ENCODE results near the gene TMEM132A. TPM values are rescaled to one million over a fixed set of nuclear protein-coding genes. Genes with fewer than 3 reads are reported as not detected.

Gene TMEM132A
- polyA plus RNA-seq, 2 of the 4 experiments (the other 2 are of a cell fraction) = 18.1 to 88.0 TPM

GRCh38 chr11:60939855-60940254 lies 15.6 kb downstream of the TMEM132A start:
- Histone ChIP-seq H3K27ac (no peak overlapping the region), H3K4me2 (no peak overlapping the region), H3K4me3 (no peak overlapping the region), H3K4me1 (no peaks in the 10 kb centered on the region), H3K9me3 (no peaks in the 10 kb centered on the region)
- no peak for FAIRE-seq
- ChIA-PET CTCF (interaction anchor here (0.8 to 4.3 kb wide), 6 partner anchors 8 to 248 kb away, joined by 3 to 10 read pairs (median 4); no protein-coding TSS in a partner anchor), POLR2A (no interaction called here)
- TF ChIP-seq NR3C1 (IDR thresholded peaks at IDR 0.05) (no peak), RFX5 (IDR thresholded peaks at IDR 0.05) (no peak), TP53 (CRISPR knock-in tag; IDR thresholded peaks at IDR 0.05) (no peak), ZFP36 (IDR thresholded peaks at IDR 0.05; ENCODE audit: borderline replicate concordance, partially characterized antibody) (no peak), ESRRA (IDR thresholded peaks at IDR 0.05; ENCODE audit: borderline replicate concordance, low read length) (no peak), POLR2AphosphoS2 (conservative IDR thresholded peaks at IDR 0.05; ENCODE audit: low read length) (no peak), POLR2A (IDR thresholded peaks at IDR 0.05; ENCODE audit: low read length) (no peak), NPAS2 (CRISPR knock-in tag; IDR thresholded peaks at IDR 0.05; ENCODE audit: borderline replicate concordance) (no peak), EP300 (IDR thresholded peaks at IDR 0.05) (no peak), KDM5A (IDR thresholded peaks at IDR 0.05) (no peak), TFCP2L1 (CRISPR knock-in tag; IDR thresholded peaks at IDR 0.05) (no peak), REST (IDR thresholded peaks at IDR 0.05) (no peak), HOXB5 (CRISPR knock-in tag; IDR thresholded peaks at IDR 0.05) (no peak)
- TF ChIP-seq, protein P1, sequence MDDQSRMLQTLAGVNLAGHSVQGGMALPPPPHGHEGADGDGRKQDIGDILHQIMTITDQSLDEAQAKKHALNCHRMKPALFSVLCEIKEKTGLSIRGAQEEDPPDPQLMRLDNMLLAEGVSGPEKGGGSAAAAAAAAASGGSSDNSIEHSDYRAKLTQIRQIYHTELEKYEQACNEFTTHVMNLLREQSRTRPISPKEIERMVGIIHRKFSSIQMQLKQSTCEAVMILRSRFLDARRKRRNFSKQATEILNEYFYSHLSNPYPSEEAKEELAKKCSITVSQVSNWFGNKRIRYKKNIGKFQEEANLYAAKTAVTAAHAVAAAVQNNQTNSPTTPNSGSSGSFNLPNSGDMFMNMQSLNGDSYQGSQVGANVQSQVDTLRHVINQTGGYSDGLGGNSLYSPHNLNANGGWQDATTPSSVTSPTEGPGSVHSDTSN (IDR thresholded peaks at IDR 0.05) = no peak
- TF ChIP-seq, protein P2, sequence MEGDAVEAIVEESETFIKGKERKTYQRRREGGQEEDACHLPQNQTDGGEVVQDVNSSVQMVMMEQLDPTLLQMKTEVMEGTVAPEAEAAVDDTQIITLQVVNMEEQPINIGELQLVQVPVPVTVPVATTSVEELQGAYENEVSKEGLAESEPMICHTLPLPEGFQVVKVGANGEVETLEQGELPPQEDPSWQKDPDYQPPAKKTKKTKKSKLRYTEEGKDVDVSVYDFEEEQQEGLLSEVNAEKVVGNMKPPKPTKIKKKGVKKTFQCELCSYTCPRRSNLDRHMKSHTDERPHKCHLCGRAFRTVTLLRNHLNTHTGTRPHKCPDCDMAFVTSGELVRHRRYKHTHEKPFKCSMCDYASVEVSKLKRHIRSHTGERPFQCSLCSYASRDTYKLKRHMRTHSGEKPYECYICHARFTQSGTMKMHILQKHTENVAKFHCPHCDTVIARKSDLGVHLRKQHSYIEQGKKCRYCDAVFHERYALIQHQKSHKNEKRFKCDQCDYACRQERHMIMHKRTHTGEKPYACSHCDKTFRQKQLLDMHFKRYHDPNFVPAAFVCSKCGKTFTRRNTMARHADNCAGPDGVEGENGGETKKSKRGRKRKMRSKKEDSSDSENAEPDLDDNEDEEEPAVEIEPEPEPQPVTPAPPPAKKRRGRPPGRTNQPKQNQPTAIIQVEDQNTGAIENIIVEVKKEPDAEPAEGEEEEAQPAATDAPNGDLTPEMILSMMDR (IDR thresholded peaks at IDR 0.05) = no peak
- TF ChIP-seq, protein P3, sequence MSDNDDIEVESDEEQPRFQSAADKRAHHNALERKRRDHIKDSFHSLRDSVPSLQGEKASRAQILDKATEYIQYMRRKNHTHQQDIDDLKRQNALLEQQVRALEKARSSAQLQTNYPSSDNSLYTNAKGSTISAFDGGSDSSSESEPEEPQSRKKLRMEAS (IDR thresholded peaks at IDR 0.05) = no peak
- no peak for ATAC-seq
- DNase-seq (ENCODE audit: low read depth in 1 of 2, low spot score in 1 of 2) = no peak
- WGBS (ENCODE audit: missing lambda C conversion rate) = 49% methylated on average over 2 of the region's 2 CpGs

DNA sequence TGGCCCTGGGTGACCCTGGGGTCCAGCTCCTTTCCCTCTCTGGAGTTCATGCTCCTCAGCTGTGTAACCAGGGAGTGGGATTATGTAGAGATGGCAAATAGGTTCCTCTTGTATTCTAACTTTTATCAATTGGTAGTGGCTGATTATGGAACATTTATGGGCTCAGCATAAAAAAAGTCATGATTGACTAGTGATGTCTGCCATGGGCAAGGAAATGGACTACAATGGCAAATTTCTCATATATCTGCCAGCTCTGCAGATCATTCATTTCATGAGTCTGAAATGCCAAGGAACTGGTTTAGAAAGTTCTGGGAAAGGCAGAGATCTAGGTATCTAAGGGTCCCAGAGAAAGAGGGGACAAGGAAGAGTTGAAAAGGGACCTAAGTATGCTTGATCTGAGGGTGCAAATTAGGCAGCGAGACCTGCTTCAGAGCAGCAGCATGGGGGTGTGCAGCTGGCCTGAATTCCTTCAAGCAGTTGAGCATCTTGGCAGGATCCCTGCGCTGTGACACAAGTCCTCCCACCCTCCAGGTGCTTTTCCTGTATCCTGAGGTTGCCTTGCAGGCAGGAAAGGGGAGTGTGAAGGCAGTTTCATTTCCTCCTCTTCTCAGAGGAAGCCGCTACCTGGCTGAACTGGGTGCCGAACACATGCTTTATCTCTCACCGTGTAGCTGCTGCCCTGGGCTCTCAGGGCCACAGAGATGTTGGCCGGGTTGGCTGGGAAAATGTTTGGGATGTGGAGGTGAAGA lies 17.3 kb downstream of the TMEM132A start:
- Histone ChIP-seq H3K4me3 (no peak overlapping the region), H3K27ac (no peak overlapping the region), H3K4me1 (no peaks in the 10 kb centered on the region), H3K4me2 (no peak overlapping the region), H3K9me3 (no peaks in the 10 kb centered on the region)
- ChIA-PET CTCF (interaction anchor here (1.0 to 4.3 kb wide), 5 partner anchors 8 to 113 kb away, joined by 3 to 10 read pairs (median 6); no protein-coding TSS in a partner anchor), POLR2A (no interaction called here)
- FAIRE-seq (no peak), DNase-seq (ENCODE audit: low read depth in 1 of 2, low spot score in 1 of 2) (no peak), ATAC-seq (no peak)
- 58% methylated on average over 6 of the region's 6 CpGs for WGBS (ENCODE audit: missing lambda C conversion rate)
- TF ChIP-seq MAZ (IDR thresholded peaks at IDR 0.05; ENCODE audit: borderline replicate concordance, low read depth, low read length) (no peak), RCOR1 (IDR thresholded peaks at IDR 0.05; ENCODE audit: low read depth, low read length) (no peak), BHLHE40 (IDR thresholded peaks at IDR 0.05; ENCODE audit: low read depth, low read length) (no peak), CBX8 (IDR thresholded peaks at IDR 0.05) (no peak), HMGXB4 (CRISPR knock-in tag; IDR thresholded peaks at IDR 0.05; ENCODE audit: borderline replicate concordance) (no peak), SREBF2 (IDR thresholded peaks at IDR 0.05) (no peak), KDM1A (IDR thresholded peaks at IDR 0.05; ENCODE audit: low read depth) (no peak), HEYL (CRISPR knock-in tag; IDR thresholded peaks at IDR 0.05) (no peak), CHD2 (IDR thresholded peaks at IDR 0.05; ENCODE audit: low read length, partially characterized antibody) (no peak), HOXA7 (CRISPR knock-in tag; IDR thresholded peaks at IDR 0.05) (no peak), TFCP2L1 (CRISPR knock-in tag; IDR thresholded peaks at IDR 0.05) (no peak), RAD21 (conservative IDR thresholded peaks at IDR 0.05 in 1 of 2, IDR thresholded peaks at IDR 0.05 in 1 of 2) (no peak), POLR2A (IDR thresholded peaks at IDR 0.05; ENCODE audit: low read length) (no peak)
- TF ChIP-seq, protein P1 (IDR thresholded peaks at IDR 0.05) = no peak
- TF ChIP-seq, protein P3 (IDR thresholded peaks at IDR 0.05) = no peak

All from A549 (cell line).